Cardiac fibroblast (primary cell): ENCODE data around the gene HIVEP2.

ENCODE experiments used
- DNase-seq, 2 donors: peaks; one replicate each; pipeline versions ENCODE4 v3.0.0 to v3.0.0-alpha.2; 2010; ENCODE audit warnings: low read depth in 2 of 2
- H3K4me3 ChIP-seq, 2 donors: replicated peaks in 1 of 2; 1 replicate in 1 of 2; 2 replicates in 1 of 2; pipeline ENCODE4 v1.5.1; 2011; ENCODE audit warnings: low read depth in 2 of 2, low read length in 2 of 2, mild to moderate bottlenecking in 2 of 2, moderate library complexity in 1 of 2
- TF ChIP-seq, protein P1 (sequence below): IDR thresholded peaks from one replicate; pipeline ENCODE4 v1.5.1; 2011; ENCODE audit warnings: low read depth, mild to moderate bottlenecking, low read length, inconsistent platforms

Gene HIVEP2

DNA sequence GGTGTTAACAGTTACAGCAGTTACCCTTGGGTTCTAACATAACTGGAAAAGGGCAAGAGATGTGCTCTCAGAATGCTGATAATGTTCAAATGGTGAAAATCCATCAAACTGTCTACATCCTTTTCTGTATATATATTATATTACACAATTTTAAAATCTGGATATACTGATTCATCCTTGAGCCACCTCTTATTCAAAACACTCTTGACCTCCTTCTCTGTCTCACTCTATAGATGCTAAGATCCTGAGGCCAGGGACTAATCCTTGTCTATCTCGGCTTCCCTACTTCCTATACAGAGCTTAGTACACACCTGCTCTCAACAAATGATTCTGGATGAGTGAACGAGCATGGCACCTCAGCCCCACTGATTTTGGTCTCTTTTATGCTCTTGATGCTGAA lies 47.3 kb downstream of the HIVEP2 start:
- H3K4me3 ChIP-seq, result no peak overlapping the region
- no peak for DNase-seq
- TF ChIP-seq, protein P1, sequence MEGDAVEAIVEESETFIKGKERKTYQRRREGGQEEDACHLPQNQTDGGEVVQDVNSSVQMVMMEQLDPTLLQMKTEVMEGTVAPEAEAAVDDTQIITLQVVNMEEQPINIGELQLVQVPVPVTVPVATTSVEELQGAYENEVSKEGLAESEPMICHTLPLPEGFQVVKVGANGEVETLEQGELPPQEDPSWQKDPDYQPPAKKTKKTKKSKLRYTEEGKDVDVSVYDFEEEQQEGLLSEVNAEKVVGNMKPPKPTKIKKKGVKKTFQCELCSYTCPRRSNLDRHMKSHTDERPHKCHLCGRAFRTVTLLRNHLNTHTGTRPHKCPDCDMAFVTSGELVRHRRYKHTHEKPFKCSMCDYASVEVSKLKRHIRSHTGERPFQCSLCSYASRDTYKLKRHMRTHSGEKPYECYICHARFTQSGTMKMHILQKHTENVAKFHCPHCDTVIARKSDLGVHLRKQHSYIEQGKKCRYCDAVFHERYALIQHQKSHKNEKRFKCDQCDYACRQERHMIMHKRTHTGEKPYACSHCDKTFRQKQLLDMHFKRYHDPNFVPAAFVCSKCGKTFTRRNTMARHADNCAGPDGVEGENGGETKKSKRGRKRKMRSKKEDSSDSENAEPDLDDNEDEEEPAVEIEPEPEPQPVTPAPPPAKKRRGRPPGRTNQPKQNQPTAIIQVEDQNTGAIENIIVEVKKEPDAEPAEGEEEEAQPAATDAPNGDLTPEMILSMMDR, result no peak

DNA sequence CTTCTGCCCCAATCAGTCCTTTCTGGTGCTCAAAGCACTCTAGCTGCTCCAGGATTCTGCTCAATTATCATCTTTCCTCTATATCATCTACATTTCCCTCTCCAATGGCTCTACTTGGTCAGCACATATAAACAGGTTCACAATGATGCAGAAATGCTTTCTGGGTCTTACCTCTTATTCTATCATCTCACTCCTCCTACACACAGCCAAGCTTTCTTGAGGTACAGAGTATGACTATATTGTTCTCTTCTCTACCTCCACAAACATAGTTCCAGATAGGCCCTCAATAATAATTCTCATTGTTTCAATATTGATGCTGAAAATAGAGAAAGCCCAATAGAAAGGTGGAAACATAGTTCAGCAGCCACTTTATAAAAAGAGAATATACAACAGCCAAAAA lies 48.2 kb downstream of the HIVEP2 start:
- TF ChIP-seq, protein P1, result no peak
- no peak for DNase-seq
- no peak overlapping the region for H3K4me3 ChIP-seq

DNA sequence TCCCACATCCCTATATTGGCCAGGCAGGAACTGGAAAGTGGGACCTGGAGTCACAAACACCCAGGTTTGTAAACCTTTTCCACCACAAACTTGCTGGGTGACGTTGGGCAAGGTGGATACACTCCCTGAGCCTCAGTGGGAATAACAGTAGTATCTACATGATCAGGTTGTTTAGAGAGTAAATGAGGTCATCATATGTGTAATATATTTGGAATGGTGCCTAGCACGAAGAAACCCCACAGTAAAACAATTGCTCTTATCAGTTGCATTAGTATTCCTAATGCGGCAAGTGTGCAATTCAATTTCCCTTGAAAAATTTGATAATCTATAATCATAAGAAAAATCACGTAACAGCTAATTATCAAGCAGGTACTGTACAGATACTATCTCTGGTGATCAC lies 51.9 kb downstream of the HIVEP2 start:
- TF ChIP-seq, protein P1, result no peak
- no peak overlapping the region for H3K4me3 ChIP-seq
- peak; percentile 46 to 66 for DNase-seq

DNA sequence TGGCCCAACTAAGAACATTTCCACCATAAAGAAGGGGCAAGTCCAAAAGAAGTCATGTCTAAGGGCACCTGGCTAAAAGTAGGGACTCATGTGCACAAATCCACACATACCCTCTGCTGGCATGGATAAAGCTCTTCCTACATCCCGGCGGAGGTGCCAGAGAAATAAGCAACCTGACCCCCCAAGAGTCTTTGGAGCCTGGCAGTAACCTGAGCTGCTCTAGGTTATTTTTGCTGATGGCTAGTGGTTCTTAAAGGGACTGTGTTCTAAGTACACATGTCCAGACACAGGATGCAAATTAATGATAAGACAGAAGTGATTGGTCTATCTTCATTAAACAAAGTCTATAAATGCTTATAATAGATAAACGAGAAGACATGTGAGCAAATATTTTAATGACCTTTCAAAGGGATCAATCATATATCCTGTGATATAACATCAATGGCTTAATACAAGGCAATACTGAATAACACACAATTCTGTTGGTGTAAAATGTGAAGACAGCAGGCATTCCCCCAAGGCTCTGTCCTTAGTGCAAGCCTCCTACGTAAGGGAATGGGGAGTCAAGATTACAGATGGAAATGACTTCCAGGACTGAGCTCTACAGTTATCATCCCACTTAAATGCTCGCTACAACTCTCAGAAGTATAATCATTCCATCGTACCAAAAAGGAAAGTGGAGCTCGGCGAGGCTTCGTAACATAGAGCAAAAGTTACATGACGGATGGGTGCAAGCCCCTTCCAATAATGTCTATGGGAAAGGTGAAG lies 52.5 kb downstream of the HIVEP2 start:
- no peak for DNase-seq
- TF ChIP-seq, protein P1, result no peak
- no peak overlapping the region for H3K4me3 ChIP-seq

DNA sequence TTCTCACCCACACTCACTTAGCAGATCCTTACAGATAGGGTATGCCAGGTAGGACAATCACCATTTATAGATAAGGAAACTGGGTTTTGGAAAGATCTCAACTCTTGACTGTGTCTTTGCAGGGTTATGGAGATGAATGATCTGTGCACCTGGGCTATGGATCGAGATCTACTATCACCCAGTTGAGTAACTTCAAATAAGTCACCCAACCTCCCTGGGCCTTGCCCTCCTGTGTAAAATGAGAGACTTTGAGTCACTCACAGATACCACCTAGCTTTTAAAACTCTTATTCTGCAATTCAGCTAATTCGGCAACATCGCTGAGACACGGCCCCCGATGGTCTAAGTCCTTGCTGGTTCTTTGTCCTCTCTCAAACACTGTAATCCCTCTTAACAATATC lies 53.5 kb downstream of the HIVEP2 start:
- DNase-seq, result no peak
- TF ChIP-seq, protein P1, result no peak
- H3K4me3 ChIP-seq, result no peak overlapping the region

DNA sequence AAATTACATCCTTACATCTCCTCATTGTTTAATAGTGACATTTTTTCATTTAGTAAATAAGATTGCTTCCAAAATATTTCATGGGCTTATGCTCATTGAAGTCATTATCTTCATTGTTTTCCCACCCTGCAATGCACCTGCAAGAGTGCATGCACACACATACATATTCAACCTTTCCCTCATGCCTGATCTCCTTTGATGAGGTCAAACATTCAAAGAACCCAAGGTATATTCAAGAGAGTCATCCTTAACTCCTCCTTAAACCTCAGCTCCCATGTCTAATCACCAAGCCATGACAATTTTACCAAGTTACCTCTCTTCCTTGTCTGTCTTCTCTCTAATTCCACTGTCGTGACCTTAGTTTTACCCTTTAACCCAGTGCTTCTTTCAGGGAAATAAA lies 56.5 kb downstream of the HIVEP2 start:
- TF ChIP-seq, protein P1, result no peak
- DNase-seq, result no peak
- no peak overlapping the region for H3K4me3 ChIP-seq

DNA sequence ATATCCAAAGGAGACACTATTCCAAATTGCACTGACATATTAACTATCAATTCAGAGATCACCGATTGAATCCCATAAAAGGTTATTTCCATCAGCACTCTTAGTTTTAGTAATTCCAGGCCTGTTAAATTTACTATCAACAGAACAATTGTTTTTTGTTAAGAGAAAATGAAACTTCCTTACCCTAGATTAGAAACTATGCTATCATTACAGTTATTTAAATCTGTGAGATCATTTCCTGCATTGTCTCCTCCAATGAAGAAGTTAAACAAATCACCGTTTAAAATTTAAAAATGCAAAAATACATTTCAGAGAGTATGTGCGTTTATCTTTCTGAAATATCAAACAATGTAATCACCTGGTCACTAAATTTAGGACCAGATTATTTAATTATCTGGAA lies 57.5 kb downstream of the HIVEP2 start:
- H3K4me3 ChIP-seq, result no peak overlapping the region
- TF ChIP-seq, protein P1, result no peak
- DNase-seq, result no peak
